ENCODE results near the gene CRIP3.

CRIP3 gene

GRCh38 chr6:43339168-43339567 is 30.5 kb upstream of the CRIP3 start:
- TF ChIP-seq REST (IDR thresholded peaks at IDR 0.05; ENCODE audit: insufficient read depth in 1 of 2, low read depth in 2 of 2, low read length in 2 of 2) (no peak), SIN3A (IDR thresholded peaks at IDR 0.05; ENCODE audit: borderline replicate concordance, insufficient read depth, low read length) (no peak), TAF1 (IDR thresholded peaks at IDR 0.05; ENCODE audit: borderline replicate concordance, insufficient read depth, low read length) (no peak), POLR2AphosphoS5 (IDR thresholded peaks at IDR 0.05; ENCODE audit: low read depth, low read length) (no peak), FOXP2 (optimal IDR thresholded peaks at IDR 0.05; ENCODE audit: borderline replicate concordance, extremely low read depth, extremely low read length, insufficient read depth) (no peak)

- TF ChIP-seq REST (IDR thresholded peaks at IDR 0.05; ENCODE audit: insufficient read depth in 1 of 2, low read depth in 2 of 2, low read length in 2 of 2) (no peak), TAF1 (IDR thresholded peaks at IDR 0.05; ENCODE audit: borderline replicate concordance, insufficient read depth, low read length) (no peak), POLR2AphosphoS5 (IDR thresholded peaks at IDR 0.05; ENCODE audit: low read depth, low read length) (no peak), FOXP2 (optimal IDR thresholded peaks at IDR 0.05; ENCODE audit: borderline replicate concordance, extremely low read depth, extremely low read length, insufficient read depth) (no peak), SIN3A (IDR thresholded peaks at IDR 0.05; ENCODE audit: borderline replicate concordance, insufficient read depth, low read length) (no peak)
Measured at GRCh38 chr6:43338243-43338642, 29.6 kb upstream of the CRIP3 start.

DNA sequence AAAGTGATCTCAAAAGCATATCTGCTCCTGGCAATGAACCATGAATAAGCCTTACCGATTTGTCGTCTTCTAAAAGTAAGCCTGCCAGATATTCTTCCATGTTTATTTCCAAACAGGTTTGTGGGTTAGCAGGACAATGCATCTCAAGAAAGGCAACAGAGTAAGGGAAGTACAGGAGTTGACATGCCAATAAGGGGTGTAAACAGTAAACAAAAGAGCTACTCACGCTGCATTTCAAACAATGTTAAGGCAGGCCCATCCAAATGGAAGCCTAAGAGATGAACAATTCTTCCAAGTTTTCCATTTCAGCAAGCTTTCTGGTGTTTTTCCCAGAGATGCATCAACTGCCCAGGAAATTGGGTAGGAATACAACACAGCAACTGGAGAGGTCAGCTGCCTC is 27.8 kb upstream of the CRIP3 start:
- no peak for TF ChIP-seq POLR2AphosphoS5 (IDR thresholded peaks at IDR 0.05; ENCODE audit: low read depth, low read length)
- no peak for TF ChIP-seq SIN3A (IDR thresholded peaks at IDR 0.05; ENCODE audit: borderline replicate concordance, insufficient read depth, low read length)
- TF ChIP-seq FOXP2 (optimal IDR thresholded peaks at IDR 0.05; ENCODE audit: borderline replicate concordance, extremely low read depth, extremely low read length, insufficient read depth), result no peak
- no peak for TF ChIP-seq TAF1 (IDR thresholded peaks at IDR 0.05; ENCODE audit: borderline replicate concordance, insufficient read depth, low read length)
- no peak for TF ChIP-seq REST (IDR thresholded peaks at IDR 0.05; ENCODE audit: insufficient read depth in 1 of 2, low read depth in 2 of 2, low read length in 2 of 2)

- TF ChIP-seq REST (IDR thresholded peaks at IDR 0.05; ENCODE audit: insufficient read depth in 1 of 2, low read depth in 2 of 2, low read length in 2 of 2) (no peak), SIN3A (IDR thresholded peaks at IDR 0.05; ENCODE audit: borderline replicate concordance, insufficient read depth, low read length) (no peak), FOXP2 (optimal IDR thresholded peaks at IDR 0.05; ENCODE audit: borderline replicate concordance, extremely low read depth, extremely low read length, insufficient read depth) (no peak), TAF1 (IDR thresholded peaks at IDR 0.05; ENCODE audit: borderline replicate concordance, insufficient read depth, low read length) (no peak), POLR2AphosphoS5 (IDR thresholded peaks at IDR 0.05; ENCODE audit: low read depth, low read length) (no peak)
Measured at GRCh38 chr6:43335469-43335868, 26.8 kb upstream of the CRIP3 start.
